ENCODE measurements around the gene SRCIN1. TPM values are rescaled to one million over a fixed set of nuclear protein-coding genes. Genes with fewer than 3 reads are reported as not detected.
A peak's percentile ranks its signal among the peaks of the same experiment; 100 is the strongest.

Gene SRCIN1
- total RNA-seq, 3 donors from 2014 or later = 4.2 to 10.8 (median 8.8) TPM

DNA sequence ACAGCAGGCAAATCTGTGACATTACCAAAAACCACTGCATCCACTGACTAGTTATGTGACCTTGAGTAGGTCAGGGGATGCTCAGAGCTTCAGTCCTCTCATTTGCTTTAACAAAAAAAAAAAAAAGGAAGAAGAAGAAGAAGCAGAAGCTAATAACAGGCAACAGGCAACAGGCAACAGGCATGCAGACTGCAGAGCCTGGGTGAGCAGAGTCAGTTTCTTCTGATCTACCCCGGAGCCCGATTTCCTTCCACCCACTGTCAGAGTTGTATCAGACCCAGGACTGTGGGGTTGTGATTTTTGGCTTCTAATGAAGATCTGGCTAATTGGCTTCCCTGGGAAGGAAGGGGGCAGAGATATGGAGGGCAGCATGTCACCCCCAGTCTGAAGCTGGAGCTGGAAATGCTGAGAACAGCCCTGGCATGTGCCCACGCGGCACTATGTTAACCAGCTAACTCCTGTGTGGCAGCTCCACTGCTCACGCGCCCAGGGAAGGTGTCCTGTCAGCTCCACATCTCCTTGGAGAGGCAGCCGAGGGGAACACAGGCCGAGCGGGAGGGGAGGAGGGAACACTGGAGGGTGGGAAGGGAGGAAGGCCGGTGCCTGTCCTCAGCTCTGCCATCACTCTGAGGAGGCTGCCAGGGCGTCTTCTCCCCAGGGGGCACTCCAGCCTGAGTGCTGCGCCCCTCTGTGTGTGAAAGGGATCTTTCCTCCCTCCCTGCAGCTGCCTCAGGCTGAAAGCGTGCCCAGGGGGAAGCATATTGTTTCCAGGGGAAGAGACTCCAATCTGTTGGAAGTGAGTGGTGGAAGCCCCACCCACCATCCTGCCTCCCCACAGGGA is 17.6 kb downstream of the SRCIN1 start:
- intact Hi-C loops (cut with DNase I; ENCODE audit: low total_unique reads) = no loop called here
- H3K4me1 ChIP-seq = peaks cover 0 to 14% of the 10 kb centered on the region in 2 donors
- no peaks in the 10 kb centered on the region for H3K9me3 ChIP-seq
- TF ChIP-seq, protein P1, sequence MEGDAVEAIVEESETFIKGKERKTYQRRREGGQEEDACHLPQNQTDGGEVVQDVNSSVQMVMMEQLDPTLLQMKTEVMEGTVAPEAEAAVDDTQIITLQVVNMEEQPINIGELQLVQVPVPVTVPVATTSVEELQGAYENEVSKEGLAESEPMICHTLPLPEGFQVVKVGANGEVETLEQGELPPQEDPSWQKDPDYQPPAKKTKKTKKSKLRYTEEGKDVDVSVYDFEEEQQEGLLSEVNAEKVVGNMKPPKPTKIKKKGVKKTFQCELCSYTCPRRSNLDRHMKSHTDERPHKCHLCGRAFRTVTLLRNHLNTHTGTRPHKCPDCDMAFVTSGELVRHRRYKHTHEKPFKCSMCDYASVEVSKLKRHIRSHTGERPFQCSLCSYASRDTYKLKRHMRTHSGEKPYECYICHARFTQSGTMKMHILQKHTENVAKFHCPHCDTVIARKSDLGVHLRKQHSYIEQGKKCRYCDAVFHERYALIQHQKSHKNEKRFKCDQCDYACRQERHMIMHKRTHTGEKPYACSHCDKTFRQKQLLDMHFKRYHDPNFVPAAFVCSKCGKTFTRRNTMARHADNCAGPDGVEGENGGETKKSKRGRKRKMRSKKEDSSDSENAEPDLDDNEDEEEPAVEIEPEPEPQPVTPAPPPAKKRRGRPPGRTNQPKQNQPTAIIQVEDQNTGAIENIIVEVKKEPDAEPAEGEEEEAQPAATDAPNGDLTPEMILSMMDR (IDR thresholded peaks at IDR 0.05) = no peak
- TF ChIP-seq POLR2AphosphoS5 (IDR thresholded peaks at IDR 0.05) (no peak), POLR2A (IDR thresholded peaks at IDR 0.05) (no peak)
- H3K4me3 ChIP-seq = no peak overlapping the region
- no peak for DNase-seq (ENCODE audit: low spot score in 2 of 2)
- H3K27ac ChIP-seq = no peak overlapping the region
- H3K27me3 ChIP-seq = no peaks in the 10 kb centered on the region
- H3K36me3 ChIP-seq = no peaks in the 10 kb centered on the region

DNA sequence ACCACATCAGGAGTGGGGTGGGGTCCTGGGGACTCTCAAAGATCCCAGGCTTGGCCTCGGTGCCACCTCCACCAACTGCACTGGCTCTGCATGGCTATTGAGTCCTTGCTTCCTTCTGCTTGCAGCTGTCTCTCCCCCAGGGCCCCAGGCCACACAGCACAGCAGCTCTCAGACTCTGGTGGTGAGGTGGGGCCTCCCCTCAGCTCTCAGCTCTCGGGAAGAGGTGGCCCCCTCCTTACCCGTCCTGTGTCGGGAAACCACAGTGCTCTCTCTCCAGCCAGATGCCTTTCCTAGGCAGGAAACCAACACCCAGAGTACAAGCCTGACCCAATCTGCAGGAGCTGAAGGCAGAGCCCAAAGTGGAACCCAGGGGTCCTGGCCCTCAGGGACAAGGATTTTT is 18.5 kb downstream of the SRCIN1 start:
- intact Hi-C loops (cut with DNase I; ENCODE audit: low total_unique reads) = no loop called here
- TF ChIP-seq POLR2AphosphoS5 (IDR thresholded peaks at IDR 0.05) = no peak
- TF ChIP-seq, protein P1 (IDR thresholded peaks at IDR 0.05) = no peak
- no peak for TF ChIP-seq POLR2A (IDR thresholded peaks at IDR 0.05)
- no peak overlapping the region for H3K27ac ChIP-seq

DNA sequence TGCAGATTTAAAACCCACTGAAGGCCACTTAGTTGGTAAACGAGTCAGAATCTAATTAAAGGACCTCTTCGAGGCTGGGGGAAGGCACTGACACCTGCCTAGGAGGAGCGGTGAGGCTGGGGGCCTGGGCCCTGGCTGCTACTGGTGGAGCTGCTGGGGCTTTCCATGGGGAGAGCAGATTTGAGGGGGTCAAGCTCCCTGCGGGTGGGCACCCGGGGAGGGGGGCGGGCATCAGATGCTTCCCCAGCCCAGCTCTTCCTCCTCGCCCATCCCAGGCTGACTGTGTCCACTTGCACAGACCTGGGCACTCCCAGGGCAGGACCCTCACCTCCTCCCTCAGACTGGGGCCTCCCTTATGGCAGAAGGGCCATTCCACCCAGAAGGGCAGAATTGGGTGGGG is 19.0 kb downstream of the SRCIN1 start:
- Histone ChIP-seq H3K4me3 (no peak overlapping the region), H3K36me3 (no peaks in the 10 kb centered on the region), H3K27me3 (no peaks in the 10 kb centered on the region), H3K4me1 (peaks cover 0 to 11% of the 10 kb centered on the region in 2 donors), H3K9me3 (no peaks in the 10 kb centered on the region), H3K27ac (no peak overlapping the region)
- intact Hi-C loops (cut with DNase I; ENCODE audit: low total_unique reads) = no loop called here
- TF ChIP-seq, protein P1 (IDR thresholded peaks at IDR 0.05) = no peak
- TF ChIP-seq POLR2A (IDR thresholded peaks at IDR 0.05) (no peak), POLR2AphosphoS5 (IDR thresholded peaks at IDR 0.05) (no peak)
- DNase-seq (ENCODE audit: low spot score in 2 of 2) = no peak

More for the DNA sequence above, 18.5 kb downstream of the SRCIN1 start:
- Histone ChIP-seq H3K9me3 (no peaks in the 10 kb centered on the region), H3K36me3 (no peaks in the 10 kb centered on the region), H3K4me1 (peaks cover 0 to 14% of the 10 kb centered on the region in 2 donors), H3K4me3 (no peak overlapping the region), H3K27me3 (no peaks in the 10 kb centered on the region)
- no peak for DNase-seq (ENCODE audit: low spot score in 2 of 2)

DNA sequence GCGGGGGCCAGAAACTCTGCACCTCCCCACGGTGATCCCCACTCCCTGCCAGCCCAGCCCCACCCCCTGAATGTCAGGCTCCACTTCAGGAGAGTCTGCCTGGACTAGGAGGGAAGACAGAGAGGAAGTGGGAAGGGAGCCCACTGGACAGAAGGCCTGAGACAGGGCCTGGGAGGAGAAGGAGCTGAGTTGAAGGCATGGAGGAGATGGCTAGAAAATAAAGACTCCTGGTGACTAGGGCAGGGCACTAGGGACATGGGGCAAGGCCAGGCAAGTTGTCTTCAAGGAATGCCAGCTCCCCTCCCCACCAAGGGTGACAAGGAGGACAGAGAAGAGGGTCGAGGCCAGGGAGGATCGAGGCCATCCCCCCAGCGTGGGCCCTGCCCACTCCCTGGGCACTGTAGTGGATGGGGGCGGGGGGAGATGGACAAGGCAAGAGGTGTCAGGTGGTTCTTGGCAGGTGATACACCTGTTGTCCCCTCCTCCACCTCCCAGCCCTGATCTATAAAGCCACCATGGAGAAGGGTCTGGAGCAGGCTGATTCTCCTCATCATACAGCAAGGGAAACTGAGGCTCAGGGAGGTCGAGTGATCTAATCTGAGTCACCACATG is 19.7 kb downstream of the SRCIN1 start:
- no peaks in the 10 kb centered on the region for H3K27me3 ChIP-seq
- no peaks in the 10 kb centered on the region for H3K9me3 ChIP-seq
- H3K4me3 ChIP-seq = no peak overlapping the region
- no peak for DNase-seq (ENCODE audit: low spot score in 2 of 2)
- H3K4me1 ChIP-seq = peaks cover 0 to 9% of the 10 kb centered on the region in 2 donors
- intact Hi-C loops (cut with DNase I; ENCODE audit: low total_unique reads) = no loop called here
- peak overlapping the region; percentile 7 to 89 for H3K27ac ChIP-seq
- no peaks in the 10 kb centered on the region for H3K36me3 ChIP-seq
- TF ChIP-seq POLR2A (IDR thresholded peaks at IDR 0.05) = no peak
- TF ChIP-seq, protein P1 (IDR thresholded peaks at IDR 0.05) = no peak
- no peak for TF ChIP-seq POLR2AphosphoS5 (IDR thresholded peaks at IDR 0.05)

All from breast epithelium (tissue), 4 donors.